H1 (cell line): ENCODE measurements around the gene DEFB126. TPM values are rescaled to one million over a fixed set of nuclear protein-coding genes. Genes with fewer than 3 reads are reported as not detected.

Source experiments
- BCL11A ChIP-seq, 2 experiments: IDR thresholded peaks; one replicate each; pipeline ENCODE4 v1.6.1; 2011; ENCODE audit warnings: low read depth in 2 of 2, low read length in 2 of 2, mild to moderate bottlenecking in 2 of 2
- CHD1 ChIP-seq: IDR thresholded peaks from 2 replicates; pipeline ENCODE4 v1.6.1; 2012; ENCODE audit warnings: low read depth, low read length, improper control_type of control experiment
- JUND ChIP-seq: IDR thresholded peaks from 2 replicates; pipeline ENCODE4 v1.6.1; 2011; ENCODE audit warnings: mild to moderate bottlenecking, improper control_type of control experiment, low read length
- NANOG ChIP-seq: IDR thresholded peaks from 2 replicates; pipeline ENCODE4 v1.6.1; 2011; ENCODE audit warnings: low read length, low read depth, mild to moderate bottlenecking, inconsistent platforms; ENCODE audit not compliant: insufficient read depth, poor library complexity, severe bottlenecking
- RBBP5 ChIP-seq: IDR thresholded peaks from 2 replicates; pipeline ENCODE4 v1.7.1; 2012; ENCODE audit warnings: low read depth, mild to moderate bottlenecking, inconsistent platforms, low read length, moderate library complexity, borderline replicate concordance
- RFX5 ChIP-seq: IDR thresholded peaks from 2 replicates; pipeline ENCODE4 v1.6.1; 2011; ENCODE audit warnings: low read depth, low read length, improper control_type of control experiment, borderline replicate concordance
- RNF2 ChIP-seq: fragments of 200-900, 300-1000 bp; sonication (generic); IDR thresholded peaks from 2 replicates; pipeline ENCODE4 v1.7.1; 2016; ENCODE audit warnings: borderline replicate concordance, low read depth, mild to moderate bottlenecking, antibody characterized with exemption, low read length; ENCODE audit not compliant: poor library complexity, severe bottlenecking; ENCODE audit errors: missing control alignments
- YY1 ChIP-seq: IDR thresholded peaks from 2 replicates; pipeline ENCODE4 v1.6.1; 2011; ENCODE audit warnings: low read depth, mild to moderate bottlenecking, low read length
- polyA plus RNA-seq, 7 experiments: library from polyadenylated mRNA; depleted of rRNA in 3 of 7; stranded (reverse) in 5 of 7; unstranded in 2 of 7; fragments of >200 nt in 5 of 7; fragments of 200-250 nt in 2 of 7; gene quantifications; 1 replicate in 5 of 7; 2 replicates in 1 of 7; 4 replicates in 1 of 7; pipeline versions ENCODE4 v1.2.1 to v1.2.3, GENCODE V29; 2011 to 2013; ENCODE audit warnings: missing spikeins in 2 of 7, mixed read lengths in 2 of 7
- total RNA-seq: library from RNA; stranded (reverse); fragmentation: NEBNext Ultra II Directional; extraction: Animal tissue kit (Norgen Biotek cat#: 25700); gene quantifications from 2 replicates; pipeline ENCODE4 v1.2.1, GENCODE V29; 2021

Gene DEFB126
- total and polyA plus RNA-seq, 2 of the 8 experiments (the other 6 are each of a cell fraction or from before 2014, with no cell fraction given), result not detected

DNA sequence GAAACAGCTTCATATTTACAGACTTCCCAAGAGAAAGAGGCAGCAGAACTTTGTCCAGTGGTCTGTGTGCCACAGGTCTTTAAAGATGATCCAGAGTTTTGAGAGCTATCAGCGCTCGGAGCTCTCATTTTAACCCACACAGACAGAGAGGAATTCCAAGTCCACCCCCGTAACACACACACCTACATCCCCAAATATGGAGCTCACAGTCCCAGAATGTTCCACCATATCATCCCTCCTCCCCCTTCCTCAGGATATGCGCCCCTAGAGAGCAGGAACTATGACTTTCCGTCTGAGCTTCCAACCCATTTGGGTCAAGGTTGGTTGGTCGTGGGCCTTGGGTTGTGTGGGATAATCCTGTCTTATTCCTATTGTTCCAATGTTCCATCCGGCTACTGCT lies 47.2 kb downstream of the DEFB126 start, which contains the start of gene DEFB128 (continued):
- no peak for TF ChIP-seq RFX5
- no peak for TF ChIP-seq CHD1
- no peak for TF ChIP-seq RBBP5
- no peak for TF ChIP-seq YY1
- no peak for TF ChIP-seq JUND
- no peak for TF ChIP-seq BCL11A (IDR thresholded peaks at IDR 0.05; ENCODE audit: low read depth in 2 of 2, low read length in 2 of 2)
- TF ChIP-seq RNF2, result no peak
- TF ChIP-seq NANOG, result no peak

Other genes starting within 250 kb of the DEFB126 start
- gene DEFB125, start 54.9 kb upstream of the DEFB126 start, total RNA-seq, result not detected in 2 replicates
- not detected in 2 replicates for gene DEFB125, start 54.9 kb upstream of the DEFB126 start, polyA plus RNA-seq (2011; rRNA removed)
- not detected in 2 replicates for gene DEFB127, start 14.9 kb downstream of the DEFB126 start, total RNA-seq
- not detected in 2 replicates for gene DEFB127, start 14.9 kb downstream of the DEFB126 start, polyA plus RNA-seq (2011; rRNA removed)
- gene DEFB128, start 47.1 kb downstream of the DEFB126 start, total RNA-seq, result not detected in 2 replicates
- gene DEFB128, start 47.1 kb downstream of the DEFB126 start, polyA plus RNA-seq (2011; rRNA removed), result not detected in 2 replicates
- not detected in 2 replicates for gene DEFB129, start 84.7 kb downstream of the DEFB126 start, total RNA-seq
- gene DEFB129, start 84.7 kb downstream of the DEFB126 start, polyA plus RNA-seq (2011; rRNA removed), result not detected in 2 replicates
- not detected in 2 replicates for gene DEFB132, start 115.1 kb downstream of the DEFB126 start, total RNA-seq
- gene DEFB132, start 115.1 kb downstream of the DEFB126 start, polyA plus RNA-seq (2011; rRNA removed), result not detected in 2 replicates
- 21.0 and 22.7 TPM in 2 replicates for gene C20orf96, start 148.2 kb downstream of the DEFB126 start, total RNA-seq
- 19.2 and 19.3 TPM in 2 replicates for gene C20orf96, start 148.2 kb downstream of the DEFB126 start, polyA plus RNA-seq (2011; rRNA removed)
- 52.4 and 54.0 TPM in 2 replicates for gene ZCCHC3, start 155.0 kb downstream of the DEFB126 start, total RNA-seq
- 33.7 and 34.0 TPM in 2 replicates for gene ZCCHC3, start 155.0 kb downstream of the DEFB126 start, polyA plus RNA-seq (2011; rRNA removed)
- gene SOX12, start 183.0 kb downstream of the DEFB126 start, total RNA-seq, result 63.0 and 66.1 TPM in 2 replicates
- gene SOX12, start 183.0 kb downstream of the DEFB126 start, polyA plus RNA-seq (2011; rRNA removed), result 6.4 and 14.4 TPM in 2 replicates
- gene NRSN2, start 204.5 kb downstream of the DEFB126 start, total RNA-seq, result 15.0 and 19.4 TPM in 2 replicates
- gene NRSN2, start 204.5 kb downstream of the DEFB126 start, polyA plus RNA-seq (2011; rRNA removed), result 33.3 and 41.9 TPM in 2 replicates
- gene TRIB3, start 238.2 kb downstream of the DEFB126 start, total RNA-seq, result 9.0 and 10.1 TPM in 2 replicates
- gene TRIB3, start 238.2 kb downstream of the DEFB126 start, polyA plus RNA-seq (2011; rRNA removed), result 17.1 and 30.0 TPM in 2 replicates